LNCaP clone FGC (cell line): ENCODE results near the gene MAN1A1.

Experiments
- DNase-seq: peaks from one replicate; pipeline ENCODE4 v3.0.0-alpha.2; 2011; ENCODE audit warnings: low read depth
- H3K4me3 ChIP-seq: 2 replicates; pipeline ENCODE4 v1.5.1; 2011; ENCODE audit warnings: mild to moderate bottlenecking, low read depth, low read length, control low read depth
- TF ChIP-seq, protein P1 (sequence below): IDR thresholded peaks from 2 replicates; pipeline ENCODE4 v1.5.1; 2012; ENCODE audit warnings: mild to moderate bottlenecking; ENCODE audit not compliant: control insufficient read depth, insufficient read depth; ENCODE audit errors: extremely low read depth

The MAN1A1 gene

DNA sequence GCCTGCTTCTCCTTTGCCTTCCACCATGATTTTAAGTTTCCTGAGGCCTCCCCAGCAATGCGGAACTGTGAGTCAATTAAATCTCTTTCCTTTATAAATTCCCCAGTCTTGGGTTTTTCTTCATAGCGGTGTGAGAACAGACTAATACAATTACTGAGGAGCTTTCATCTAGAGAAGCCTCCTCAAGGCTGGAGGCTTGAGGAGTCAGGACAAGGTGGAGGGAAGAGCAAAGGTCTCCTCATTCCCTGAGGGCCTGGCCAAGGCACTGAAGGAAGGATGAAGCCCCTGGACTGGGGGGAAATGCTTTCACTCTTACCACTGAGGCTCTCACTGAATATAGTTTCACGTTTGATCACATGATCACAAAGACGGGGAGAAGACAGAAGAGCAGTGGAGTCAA, 118.2 kb downstream of the MAN1A1 start:
- TF ChIP-seq, protein P1, sequence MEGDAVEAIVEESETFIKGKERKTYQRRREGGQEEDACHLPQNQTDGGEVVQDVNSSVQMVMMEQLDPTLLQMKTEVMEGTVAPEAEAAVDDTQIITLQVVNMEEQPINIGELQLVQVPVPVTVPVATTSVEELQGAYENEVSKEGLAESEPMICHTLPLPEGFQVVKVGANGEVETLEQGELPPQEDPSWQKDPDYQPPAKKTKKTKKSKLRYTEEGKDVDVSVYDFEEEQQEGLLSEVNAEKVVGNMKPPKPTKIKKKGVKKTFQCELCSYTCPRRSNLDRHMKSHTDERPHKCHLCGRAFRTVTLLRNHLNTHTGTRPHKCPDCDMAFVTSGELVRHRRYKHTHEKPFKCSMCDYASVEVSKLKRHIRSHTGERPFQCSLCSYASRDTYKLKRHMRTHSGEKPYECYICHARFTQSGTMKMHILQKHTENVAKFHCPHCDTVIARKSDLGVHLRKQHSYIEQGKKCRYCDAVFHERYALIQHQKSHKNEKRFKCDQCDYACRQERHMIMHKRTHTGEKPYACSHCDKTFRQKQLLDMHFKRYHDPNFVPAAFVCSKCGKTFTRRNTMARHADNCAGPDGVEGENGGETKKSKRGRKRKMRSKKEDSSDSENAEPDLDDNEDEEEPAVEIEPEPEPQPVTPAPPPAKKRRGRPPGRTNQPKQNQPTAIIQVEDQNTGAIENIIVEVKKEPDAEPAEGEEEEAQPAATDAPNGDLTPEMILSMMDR, result no peak
- no peak for DNase-seq
- no peak overlapping the region for H3K4me3 ChIP-seq

DNA sequence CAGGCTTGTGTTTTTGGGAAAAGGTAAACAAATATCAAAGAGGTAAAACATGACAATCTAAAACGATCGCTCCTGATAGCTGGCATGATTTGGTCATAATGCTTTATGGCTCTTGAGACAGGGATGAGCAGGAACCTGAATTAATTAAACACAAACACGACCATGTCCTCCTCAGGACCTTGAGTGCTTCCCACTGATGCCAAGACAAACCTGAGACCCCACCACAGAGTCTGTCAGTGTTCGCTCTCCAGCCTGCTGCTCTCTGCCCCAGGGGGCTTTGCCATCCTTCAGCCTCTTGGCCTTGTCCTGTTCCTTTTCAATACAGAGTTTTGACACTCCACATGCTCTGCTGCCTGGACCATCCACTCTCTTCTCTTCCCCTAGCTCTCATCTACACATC, 119.4 kb downstream of the MAN1A1 start:
- no peak overlapping the region for H3K4me3 ChIP-seq
- TF ChIP-seq, protein P1, result no peak
- DNase-seq, result no peak

DNA sequence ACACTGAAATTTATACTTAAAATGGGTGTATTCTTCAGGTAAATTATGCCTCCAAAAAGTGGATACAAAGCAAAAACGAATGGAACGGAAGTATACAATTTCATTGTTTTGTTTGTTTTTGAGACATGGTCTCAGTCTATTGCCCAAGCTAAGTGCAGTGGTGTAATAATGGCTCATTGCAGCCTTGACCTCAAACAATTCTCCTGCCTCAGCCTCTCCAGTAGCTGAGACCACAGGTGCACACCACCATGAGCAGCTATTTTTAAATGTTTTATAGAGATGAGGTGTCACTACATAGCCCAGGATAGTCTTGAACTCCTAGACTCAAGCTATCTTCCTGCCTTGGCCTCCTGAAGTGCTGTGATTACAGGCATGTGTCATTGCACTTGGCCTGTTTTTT, 122.2 kb downstream of the MAN1A1 start:
- TF ChIP-seq, protein P1, result no peak

DNA sequence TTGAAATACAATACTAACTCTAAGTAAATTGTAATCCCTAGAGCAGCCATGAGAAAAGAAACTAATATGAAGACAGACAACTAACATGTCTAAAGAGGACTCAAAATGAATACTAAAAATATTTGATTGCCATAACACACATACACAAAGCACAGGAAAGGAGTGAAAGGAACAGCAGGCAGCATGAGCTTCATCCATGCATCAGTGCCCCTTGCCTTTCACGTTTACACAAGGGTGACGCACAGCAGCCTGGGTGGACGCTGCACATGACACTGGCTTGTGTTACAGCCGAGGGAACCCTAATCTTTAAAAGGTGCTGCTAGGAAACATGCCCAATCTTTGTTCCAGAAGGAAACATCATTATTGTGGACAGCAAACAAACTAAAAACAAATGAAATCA, 123.5 kb downstream of the MAN1A1 start:
- TF ChIP-seq, protein P1, result no peak
- DNase-seq, result no peak
- no peak overlapping the region for H3K4me3 ChIP-seq

More for the DNA sequence above, 122.2 kb downstream of the MAN1A1 start:
- DNase-seq, result no peak
- H3K4me3 ChIP-seq, result no peak overlapping the region

DNA sequence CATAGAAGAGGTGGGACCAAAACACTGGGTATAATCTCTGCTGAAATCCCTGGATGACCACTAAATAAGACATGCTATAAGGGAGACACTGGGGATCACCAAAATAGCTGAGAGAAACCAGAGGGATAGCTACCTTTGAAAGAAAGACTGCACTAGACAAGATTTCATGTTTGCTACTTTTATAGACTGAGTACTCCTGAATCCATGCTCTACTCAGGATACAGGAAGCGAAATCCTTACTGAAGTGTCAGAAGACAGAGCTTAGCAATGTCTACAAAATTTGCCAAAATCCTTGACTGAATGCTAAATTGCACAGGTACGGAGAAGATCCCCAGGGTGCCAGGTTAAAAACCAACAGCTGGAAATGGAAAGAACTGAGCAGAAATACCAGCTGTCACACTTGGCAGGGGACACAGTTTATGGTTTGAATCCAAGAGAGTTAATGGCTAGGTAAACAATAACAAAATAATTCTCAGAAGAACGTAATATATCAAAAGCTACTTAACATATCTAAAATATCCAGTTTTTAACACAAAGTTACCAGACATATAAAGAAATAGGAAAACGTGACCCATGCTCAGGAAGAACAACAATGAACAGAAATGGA, 125.4 kb downstream of the MAN1A1 start:
- H3K4me3 ChIP-seq, result no peak overlapping the region
- TF ChIP-seq, protein P1, result no peak
- DNase-seq, result no peak

DNA sequence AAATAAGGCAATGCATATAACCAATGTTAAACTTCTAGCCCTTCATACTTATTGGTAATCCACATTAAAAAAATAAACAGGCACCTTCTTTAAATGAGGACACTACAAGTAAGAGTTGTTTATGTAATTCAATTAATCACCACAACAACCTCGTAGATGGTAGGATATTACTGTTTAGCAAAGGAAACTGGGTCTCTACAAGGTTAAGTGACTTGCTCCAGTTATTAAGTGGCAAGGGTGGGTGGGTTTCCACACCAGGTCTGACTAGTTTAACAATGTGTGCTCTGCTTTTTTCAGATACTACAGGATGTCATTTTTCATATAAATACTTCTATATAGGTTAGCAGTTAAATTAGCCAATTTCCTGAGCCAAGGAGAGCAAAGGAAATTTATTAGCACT, 129.1 kb downstream of the MAN1A1 start:
- TF ChIP-seq, protein P1, result no peak
- no peak for DNase-seq
- H3K4me3 ChIP-seq, result no peak overlapping the region

DNA sequence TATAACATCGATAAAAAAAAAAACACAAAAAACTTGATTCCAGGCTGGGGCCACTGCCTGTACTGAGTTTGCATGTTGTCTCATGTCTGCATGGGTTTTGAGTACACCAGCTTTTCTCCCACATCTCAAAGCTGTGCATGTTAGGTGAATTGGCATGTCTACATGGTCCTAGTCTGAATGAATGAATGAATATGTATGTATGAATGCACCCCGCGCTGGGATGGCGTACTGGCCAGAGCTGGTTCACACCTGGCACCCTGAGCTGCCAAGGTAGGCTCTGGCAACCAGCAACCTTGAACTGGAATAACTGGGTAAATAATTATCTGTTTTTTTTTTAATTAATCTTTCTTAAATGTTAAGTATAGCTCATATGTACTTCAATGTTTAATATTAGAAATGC, 131.0 kb downstream of the MAN1A1 start:
- TF ChIP-seq, protein P1, result no peak
- H3K4me3 ChIP-seq, result no peak overlapping the region
- DNase-seq, result no peak
